H1 (cell line): ENCODE measurements around the gene CLUH. TPM values are rescaled to one million over a fixed set of nuclear protein-coding genes. Genes with fewer than 3 reads are reported as not detected.

Experiments used
- CTCF ChIA-PET: fragments of 300-600 bp; sonication (Branson Sonifier 250); formaldehyde crosslinking; loops from one replicate; lab custom pipeline; 2021; ENCODE audit not compliant: partially characterized antibody; lab: Charles Lee
- POLR2A ChIA-PET: fragments of 300-600 bp; sonication (Branson Sonifier 250); formaldehyde crosslinking; loops from one replicate; lab custom pipeline; 2021; ENCODE audit warnings: inconsistent platforms; ENCODE audit not compliant: partially characterized antibody; lab: Charles Lee
- DNase-seq, 2 experiments: peaks; one replicate each; pipeline versions ENCODE4 v3.0.0 to v3.0.0-alpha.2; 2010 to 2022; ENCODE audit warnings: low spot score in 2 of 2, low read depth in 1 of 2, mixed read lengths in 1 of 2
- FAIRE-seq: peaks from 2 replicates; lab custom pipeline; 2011; peaks lifted over from hg19 to GRCh38; lab: Jason Lieb, UNC
- H2AFZ ChIP-seq: 2 replicates; pipeline ENCODE4 v1.8.1; 2012; ENCODE audit warnings: low read length, inconsistent platforms
- H2AK5ac ChIP-seq: 2 replicates; pipeline ENCODE4 v1.6.1; 2013; ENCODE audit warnings: low read depth, low read length
- H2BK120ac ChIP-seq: replicated peaks from 2 replicates; pipeline ENCODE3; 2013; ENCODE audit warnings: low read depth, low read length, inconsistent platforms
- H2BK12ac ChIP-seq: 2 replicates; pipeline ENCODE4 v1.6.1; 2013; ENCODE audit warnings: low read depth, low read length
- H2BK15ac ChIP-seq: 2 replicates; pipeline ENCODE4 v1.6.1; 2013; ENCODE audit warnings: low read length
- H2BK20ac ChIP-seq: 2 replicates; pipeline ENCODE4 v1.6.1; 2013; ENCODE audit warnings: low read length
- H2BK5ac ChIP-seq: 2 replicates; pipeline ENCODE4 v1.6.1; 2013; ENCODE audit warnings: low read depth, low read length
- H3K14ac ChIP-seq: 2 replicates; pipeline ENCODE4 v1.6.1; 2013; ENCODE audit warnings: inconsistent platforms; ENCODE audit not compliant: insufficient read length
- H3K18ac ChIP-seq: 2 replicates; pipeline ENCODE4 v1.6.1; 2013; ENCODE audit warnings: low read length; ENCODE audit errors: extremely low read depth
- H3K23ac ChIP-seq: 2 replicates; pipeline ENCODE4 v1.6.1; 2013; ENCODE audit warnings: inconsistent platforms; ENCODE audit not compliant: insufficient read length
- H3K23me2 ChIP-seq: 2 replicates; pipeline ENCODE4 v1.6.1; 2013; ENCODE audit warnings: low read depth, low read length
- H3K27ac ChIP-seq: 2 replicates; pipeline ENCODE4 v1.6.1; 2011; ENCODE audit warnings: low read depth, low read length, inconsistent platforms
- H3K27me3 ChIP-seq, 4 experiments: replicated peaks in 1 of 4; 1 replicate in 1 of 4; 2 replicates in 3 of 4; pipeline versions ENCODE4 v1.6.1 to v1.8.1; 2011 to 2013; ENCODE audit warnings: low read length in 3 of 4, mild to moderate bottlenecking in 3 of 4, inconsistent platforms in 2 of 4, mixed read lengths in 2 of 4, moderate library complexity in 1 of 4; ENCODE audit not compliant: control insufficient read depth in 3 of 4, insufficient read depth in 3 of 4; ENCODE audit errors: extremely low read depth in 1 of 4
- H3K36me3 ChIP-seq, 4 experiments: 2 replicates each; pipeline versions ENCODE4 v1.6.1 to v1.8.1; 2011 to 2013; ENCODE audit warnings: mild to moderate bottlenecking in 4 of 4, low read length in 3 of 4, moderate library complexity in 2 of 4, control low read depth in 1 of 4, inconsistent platforms in 1 of 4; ENCODE audit not compliant: insufficient read depth in 4 of 4, control insufficient read depth in 2 of 4
- H3K4ac ChIP-seq: replicated peaks from 2 replicates; pipeline ENCODE3; 2013; ENCODE audit warnings: low read length, low read depth, mixed read lengths, inconsistent platforms; ENCODE audit not compliant: insufficient read length
- H3K4me1 ChIP-seq, 4 experiments: replicated peaks in 1 of 4; 1 replicate in 1 of 4; 2 replicates in 3 of 4; pipeline versions ENCODE4 v1.6.1 to v1.8.1; 2011 to 2013; ENCODE audit warnings: low read length in 3 of 4, inconsistent platforms in 2 of 4, mixed read lengths in 1 of 4; ENCODE audit not compliant: insufficient read depth in 4 of 4, control insufficient read depth in 3 of 4
- H3K4me2 ChIP-seq, 2 experiments: 2 replicates each; pipeline versions ENCODE4 v1.6.1 to v1.8.1; 2011 to 2013; ENCODE audit warnings: low read depth in 2 of 2, low read length in 2 of 2, control low read depth in 1 of 2, inconsistent platforms in 1 of 2, mild to moderate bottlenecking in 1 of 2; ENCODE audit not compliant: insufficient read depth in 1 of 2
- H3K4me3 ChIP-seq, 4 experiments: fragments of 200-600, 300-600 bp in 1 of 4; sonication (generic), shearing (Covaris generic), sonication (Bioruptor Twin) in 1 of 4; 2 replicates each; pipeline versions ENCODE4 v1.5.1 to v1.8.1; 2011 to 2016; ENCODE audit warnings: low read length in 4 of 4, low read depth in 3 of 4, control low read depth in 2 of 4, inconsistent platforms in 2 of 4, mild to moderate bottlenecking in 2 of 4, mixed read lengths in 1 of 4, moderate library complexity in 1 of 4; ENCODE audit not compliant: insufficient read depth in 2 of 4; ENCODE audit errors: extremely low read depth in 1 of 4
- H3K56ac ChIP-seq: replicated peaks from 2 replicates; pipeline ENCODE3; 2013; ENCODE audit warnings: low read depth, mild to moderate bottlenecking, mixed read lengths, low read length, inconsistent platforms; ENCODE audit not compliant: insufficient read length
- H3K79me1 ChIP-seq: 2 replicates; pipeline ENCODE4 v1.6.1; 2013; ENCODE audit warnings: low read depth, low read length, control low read depth
- H3K79me2 ChIP-seq, 2 experiments: 2 replicates each; pipeline versions ENCODE4 v1.6.1 to v1.8.1; 2012 to 2013; ENCODE audit warnings: low read length in 2 of 2, mild to moderate bottlenecking in 2 of 2, inconsistent platforms in 1 of 2; ENCODE audit not compliant: insufficient read depth in 2 of 2, control insufficient read depth in 1 of 2
- H3K9ac ChIP-seq, 4 experiments: replicated peaks in 1 of 4; 1 replicate in 1 of 4; 2 replicates in 3 of 4; pipeline versions ENCODE4 v1.6.1 to v1.8.1; 2011 to 2013; ENCODE audit warnings: low read depth in 3 of 4, low read length in 3 of 4, control low read depth in 2 of 4, mild to moderate bottlenecking in 2 of 4, moderate library complexity in 2 of 4, inconsistent platforms in 1 of 4; ENCODE audit errors: extremely low read depth in 1 of 4
- H3K9me3 ChIP-seq, 2 experiments: 2 replicates each; pipeline versions ENCODE4 v1.6.1 to v1.8.1; 2012 to 2013; ENCODE audit warnings: mild to moderate bottlenecking in 2 of 2, moderate library complexity in 2 of 2, control low read depth in 1 of 2, inconsistent platforms in 1 of 2, low read depth in 1 of 2, low read length in 1 of 2, mixed read lengths in 1 of 2; ENCODE audit not compliant: insufficient read depth in 2 of 2
- H4K20me1 ChIP-seq, 2 experiments: replicated peaks in 1 of 2; 2 replicates each; pipeline versions ENCODE3 to v1.8.1; 2011 to 2013; ENCODE audit warnings: inconsistent platforms in 2 of 2, low read length in 2 of 2, mild to moderate bottlenecking in 1 of 2; ENCODE audit not compliant: insufficient read depth in 2 of 2, control insufficient read depth in 1 of 2
- H4K5ac ChIP-seq: 2 replicates; pipeline ENCODE4 v1.6.1; 2013; ENCODE audit warnings: low read length, low read depth, mixed read lengths, inconsistent platforms; ENCODE audit not compliant: insufficient read length
- H4K8ac ChIP-seq: 2 replicates; pipeline ENCODE4 v1.8.0; 2013; ENCODE audit warnings: mild to moderate bottlenecking, moderate library complexity, low read length, inconsistent platforms; ENCODE audit not compliant: insufficient read depth; ENCODE audit errors: extremely low read depth
- H4K91ac ChIP-seq: replicated peaks from 2 replicates; pipeline ENCODE3; 2013; ENCODE audit warnings: low read length, mixed read lengths, inconsistent platforms; ENCODE audit not compliant: insufficient read length
- ATF3 ChIP-seq: IDR thresholded peaks from 2 replicates; pipeline ENCODE4 v1.6.1; 2011; ENCODE audit warnings: low read depth, mild to moderate bottlenecking, low read length; ENCODE audit not compliant: insufficient read depth
- BACH1 ChIP-seq: IDR thresholded peaks from 2 replicates; pipeline ENCODE4 v1.6.1; 2012; ENCODE audit warnings: low read length, improper control_type of control experiment
- CTBP2 ChIP-seq: IDR thresholded peaks from 2 replicates; pipeline ENCODE4 v1.7.0; 2011; ENCODE audit warnings: borderline replicate concordance, mild to moderate bottlenecking, moderate library complexity, mixed read lengths, low read length; ENCODE audit not compliant: insufficient read depth, insufficient read length
- KDM1A ChIP-seq: fragments of 200-600, 300-600 bp; sonication (generic); IDR thresholded peaks from 2 replicates; pipeline ENCODE4 v1.7.1; 2016; ENCODE audit warnings: mild to moderate bottlenecking, low read length, borderline replicate concordance
- TAF1 ChIP-seq: IDR thresholded peaks from 2 replicates; pipeline ENCODE4 v1.6.1; 2011; ENCODE audit warnings: mild to moderate bottlenecking, low read depth, low read length
- USF2 ChIP-seq: IDR thresholded peaks from 2 replicates; pipeline ENCODE4 v1.6.1; 2011; ENCODE audit warnings: low read length, improper control_type of control experiment
- WGBS, 2 experiments: shearing (Covaris generic) in 1 of 2; methylation state at CpG; one replicate each; pipeline versions ENCODE4 v1.1.6 to v1.1.7; 2013 to 2015; ENCODE audit warnings: low lambda C conversion rate in 2 of 2, mixed read lengths in 2 of 2, inconsistent platforms in 1 of 2, low coverage in 1 of 2, missing lambda C conversion rate in 1 of 2; ENCODE audit not compliant: insufficient replicate concordance in 2 of 2, insufficient coverage in 1 of 2, insufficient read length in 1 of 2; ENCODE audit errors: extremely low coverage in 1 of 2, missing lambda C conversion rate in 1 of 2; 5-methylcytosine and 5-hydroxymethylcytosine counted together
- long read RNA-seq, 2 experiments: library from RNA in 1 of 2; library from capped mRNA in 1 of 2; stranded (forward); transcript quantifications; one replicate each; pipeline ENCODE4 v2.0.0, GENCODE V29; 2021; ENCODE audit warnings: inconsistent platforms in 1 of 2
- polyA minus RNA-seq, 3 experiments: library from RNA; depleted of rRNA, polyadenylated mRNA; stranded (reverse); fragments of >200 nt; gene quantifications; 1 replicate in 2 of 3; 2 replicates in 1 of 3; pipeline ENCODE4 v1.2.3, GENCODE V29; 2011
- polyA plus RNA-seq, 7 experiments: library from polyadenylated mRNA; depleted of rRNA in 3 of 7; stranded (reverse) in 5 of 7; unstranded in 2 of 7; fragments of >200 nt in 5 of 7; fragments of 200-250 nt in 2 of 7; gene quantifications; 1 replicate in 5 of 7; 2 replicates in 1 of 7; 4 replicates in 1 of 7; pipeline versions ENCODE4 v1.2.1 to v1.2.3, GENCODE V29; 2011 to 2013; ENCODE audit warnings: missing spikeins in 2 of 7, mixed read lengths in 2 of 7
- total RNA-seq: library from RNA; stranded (reverse); fragmentation: NEBNext Ultra II Directional; extraction: Animal tissue kit (Norgen Biotek cat#: 25700); gene quantifications from 2 replicates; pipeline ENCODE4 v1.2.1, GENCODE V29; 2021

Gene CLUH
- 93.6 and 98.6 TPM in 2 replicates for total RNA-seq
- polyA plus RNA-seq (2011; rRNA removed), result 33.6 and 46.8 TPM in 2 replicates
- polyA plus RNA-seq (2011; cell fraction: cytosol; rRNA removed), result 32.3 TPM
- polyA plus RNA-seq (2011; cell fraction: nucleus; rRNA removed), result 142 TPM
- polyA plus RNA-seq (2012, experiment 1 of 2), result 64.3 to 76.7 TPM (median 69.8 TPM) in 4 replicates
- polyA plus RNA-seq (2012, experiment 2 of 2), result 44.8 TPM
- 45.6 TPM for polyA plus RNA-seq (2013, experiment 1 of 2)
- 39.5 TPM for polyA plus RNA-seq (2013, experiment 2 of 2)
- polyA minus RNA-seq (2011; rRNA and poly(A)+ RNA removed), result 24.7 and 34.6 TPM in 2 replicates
- 32.9 TPM for polyA minus RNA-seq (2011; cell fraction: cytosol; rRNA and poly(A)+ RNA removed)
- polyA minus RNA-seq (2011; cell fraction: nucleus; rRNA and poly(A)+ RNA removed), result 44.5 TPM
- long read RNA-seq, experiment 1, partial matches to known transcripts, result 31 of 40 reads
- long read RNA-seq, experiment 1, other reads (novel, unspliced or antisense), result 9 of 40 reads
- long read RNA-seq, experiment 2, partial matches to known transcripts, result 0 of 4 reads
- long read RNA-seq, experiment 2, other reads (novel, unspliced or antisense), result 4 of 4 reads

DNA sequence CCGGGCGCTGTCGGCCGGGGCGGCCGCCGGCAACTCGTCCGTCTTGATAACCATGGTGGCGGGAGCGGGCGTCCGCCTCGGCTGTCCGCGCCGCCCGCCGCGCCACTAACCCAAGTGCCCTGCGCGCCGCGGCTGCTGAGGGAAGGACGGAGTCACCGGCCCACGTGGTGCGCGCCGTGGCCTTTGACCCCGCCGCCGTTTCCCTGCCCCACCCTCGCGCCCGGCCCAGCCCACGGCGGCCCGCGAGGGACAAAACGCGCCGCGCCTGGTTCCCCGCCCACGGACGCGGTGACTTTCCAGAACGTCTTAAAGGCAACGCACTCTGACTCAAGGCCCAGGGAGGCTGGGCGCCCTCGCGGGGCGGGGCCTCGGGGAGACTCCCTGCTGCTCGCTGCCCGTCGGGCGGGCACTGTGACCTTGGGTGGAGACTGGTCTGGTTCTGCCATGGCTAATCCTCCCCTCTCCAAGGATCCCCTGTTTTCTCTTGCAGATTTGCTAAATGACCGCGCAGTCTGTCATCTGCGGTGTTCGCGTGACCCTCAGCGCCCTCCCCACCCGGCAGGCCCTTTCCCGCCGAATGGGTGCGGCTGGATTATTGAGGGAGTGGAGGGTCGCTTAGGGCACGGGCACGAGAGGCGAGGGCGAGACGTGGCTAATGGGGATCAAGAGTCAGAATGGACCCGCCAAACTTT, at the start of gene CLUH:
Gene CLUH, minus strand, starts transcription at position 157 of the 692 bp plus-strand sequence. Its CDS starts 103 bp downstream, at position 54.
- peak within 1 kb of the TSS; percentile 29; the same call in 1 of the 2 replicates for H2BK12ac ChIP-seq
- FAIRE-seq, result no peak
- CTCF ChIA-PET, result no interaction called here
- TF ChIP-seq BACH1 (peak; percentile 56; the same call in 1 of the 2 replicates), USF2 (peak; percentile 71), TAF1 (peak; percentile 52; the same call in 1 of the 2 replicates), CTBP2 (no peak), KDM1A (no peak), ATF3 (peak; percentile 16; the same call in 1 of the 2 replicates)

More for the DNA sequence above, at the start of gene CLUH:
- H3K27ac ChIP-seq, result no peak within 1 kb of the TSS
- peaks cover 10 to 12% of the 10 kb centered on the region in 2 experiments for H4K20me1 ChIP-seq
- no peak within 1 kb of the TSS for H3K56ac ChIP-seq
- 17% methylated on average over 53 of the region's 76 CpGs; no CpG with 5 or more reads in 1 of the 2 experiments for WGBS, 2 experiments
- peak within 1 kb of the TSS; percentile 59 to 66 (median 62) for H3K4me3 ChIP-seq
- H3K9me3 ChIP-seq, result no peaks in the 10 kb centered on the region
- H3K4me1 ChIP-seq, result peaks cover 4 to 35% (median 24%) of the 10 kb centered on the region in 4 experiments
- H2BK20ac ChIP-seq, result no peak within 1 kb of the TSS
- H4K91ac ChIP-seq, result peak within 1 kb of the TSS; percentile 82
- H2BK5ac ChIP-seq, result peak within 1 kb of the TSS; percentile 1; the same call in 1 of the 2 replicates
- peak within 1 kb of the TSS; percentile 75 for H3K18ac ChIP-seq
- H3K9ac ChIP-seq, result peak within 1 kb of the TSS; percentile 15 to 67 (median 58); a peak in 6 of 7 replicates
- peaks cover 21 to 42% of the 10 kb centered on the region in 2 experiments; a peak in 3 of 4 replicates for H3K79me2 ChIP-seq
- peak within 1 kb of the TSS; percentile 92 for H3K4ac ChIP-seq
- peaks cover 12% of the 10 kb centered on the region for H3K79me1 ChIP-seq
- peak within 1 kb of the TSS; percentile 72; the same call in 1 of the 2 replicates for H2BK15ac ChIP-seq
- peak in 1 of 2 experiments; percentile 83 for DNase-seq
- H2BK120ac ChIP-seq, result peak within 1 kb of the TSS; percentile 18
- peak within 1 kb of the TSS; percentile 28 for H4K5ac ChIP-seq
- H3K23me2 ChIP-seq, result peaks cover 7% of the 10 kb centered on the region; the same call in 1 of the 2 replicates
- H3K14ac ChIP-seq, result no peak within 1 kb of the TSS
- peak within 1 kb of the TSS; percentile 92 for H4K8ac ChIP-seq
- H3K23ac ChIP-seq, result no peak within 1 kb of the TSS
- peaks cover 0 to 9% (median 6%) of the 10 kb centered on the region in 4 experiments; a peak in 5 of 7 replicates for H3K27me3 ChIP-seq
- H3K4me2 ChIP-seq, result peak within 1 kb of the TSS; percentile 85 to 90
- no peaks in the 10 kb centered on the region for H3K36me3 ChIP-seq
- no peak within 1 kb of the TSS for H2AK5ac ChIP-seq
- POLR2A ChIA-PET, result interaction anchor here (1.2 to 4.3 kb wide), 5 partner anchors 10 to 24 kb away, joined by 4 to 23 read pairs (median 6); no protein-coding TSS in a partner anchor
- H2AFZ ChIP-seq, result 0 out of 2 replicates have a peak within 1 kb of the TSS, but pooled peaks have one; percentile 19
